KMS-11 (cell line): Measurements from ENCODE around the gene MTHFSD.

Experiments
- H2AFZ ChIP-seq: fragments of 200-600 bp; sonication (generic); 2 replicates; pipeline ENCODE4 v1.6.1; 2016; ENCODE audit warnings: antibody characterized with exemption, mixed run types, low read depth
- H3K27ac ChIP-seq: fragments of 200-600 bp; sonication (generic); 2 replicates; pipeline ENCODE4 v1.6.1; 2016; ENCODE audit warnings: mild to moderate bottlenecking, mixed run types
- H3K27me3 ChIP-seq: fragments of 200-600 bp; sonication (generic); 2 replicates; pipeline ENCODE4 v1.6.1; 2017; ENCODE audit warnings: mild to moderate bottlenecking, low read depth, mixed run types, moderate library complexity; ENCODE audit not compliant: insufficient read depth
- H3K36me3 ChIP-seq: fragments of 200-600 bp; sonication (generic); 2 replicates; pipeline ENCODE4 v1.6.1; 2017; ENCODE audit warnings: mild to moderate bottlenecking, mixed run types; ENCODE audit not compliant: insufficient read depth
- H3K4me1 ChIP-seq: fragments of 200-600 bp; sonication (generic); 2 replicates; pipeline ENCODE4 v1.6.1; 2016; ENCODE audit warnings: mild to moderate bottlenecking, low read depth, mixed run types; ENCODE audit not compliant: poor library complexity, severe bottlenecking
- H3K4me2 ChIP-seq: fragments of 200-600 bp; sonication (generic); 2 replicates; pipeline ENCODE4 v1.7.0; 2016; ENCODE audit warnings: mild to moderate bottlenecking, mixed run types
- H3K4me3 ChIP-seq: fragments of 200-600 bp; sonication (generic); IDR thresholded peaks from 2 replicates; pipeline ENCODE4 v1.6.1; 2017; ENCODE audit warnings: low read depth, low read length, mixed read lengths; ENCODE audit not compliant: insufficient read depth
- H3K79me2 ChIP-seq: fragments of 200-600 bp; sonication (generic); 2 replicates; pipeline ENCODE4 v1.6.1; 2016; ENCODE audit warnings: low read depth, mixed run types; ENCODE audit not compliant: insufficient read depth
- H3K9ac ChIP-seq: fragments of 200-600 bp; sonication (generic); 2 replicates; pipeline ENCODE4 v1.6.1; 2016; ENCODE audit warnings: mild to moderate bottlenecking, mixed run types
- H4K20me1 ChIP-seq: fragments of 200-600 bp; sonication (generic); 2 replicates; pipeline ENCODE4 v1.6.1; 2016; ENCODE audit warnings: mild to moderate bottlenecking, mixed run types; ENCODE audit not compliant: insufficient read depth
- TF ChIP-seq, protein P1 (sequence below): fragments of 200-600 bp; sonication (generic); conservative IDR thresholded peaks from 2 replicates; pipeline ENCODE4 v1.6.1; 2017; ENCODE audit warnings: low read depth, mild to moderate bottlenecking, antibody characterized with exemption, low read length, moderate library complexity, mixed read lengths

MTHFSD gene

GRCh38 chr16:86512860-86513470 lies 42.1 kb downstream of the MTHFSD start:
- H3K4me1 ChIP-seq, result no peaks in the 10 kb centered on the region
- H3K4me2 ChIP-seq, result no peak overlapping the region
- no peaks in the 10 kb centered on the region for H3K79me2 ChIP-seq
- H2AFZ ChIP-seq, result no peak overlapping the region
- H3K27me3 ChIP-seq, result peaks cover 53% of the 10 kb centered on the region; the same call in 1 of the 2 replicates
- TF ChIP-seq, protein P1, sequence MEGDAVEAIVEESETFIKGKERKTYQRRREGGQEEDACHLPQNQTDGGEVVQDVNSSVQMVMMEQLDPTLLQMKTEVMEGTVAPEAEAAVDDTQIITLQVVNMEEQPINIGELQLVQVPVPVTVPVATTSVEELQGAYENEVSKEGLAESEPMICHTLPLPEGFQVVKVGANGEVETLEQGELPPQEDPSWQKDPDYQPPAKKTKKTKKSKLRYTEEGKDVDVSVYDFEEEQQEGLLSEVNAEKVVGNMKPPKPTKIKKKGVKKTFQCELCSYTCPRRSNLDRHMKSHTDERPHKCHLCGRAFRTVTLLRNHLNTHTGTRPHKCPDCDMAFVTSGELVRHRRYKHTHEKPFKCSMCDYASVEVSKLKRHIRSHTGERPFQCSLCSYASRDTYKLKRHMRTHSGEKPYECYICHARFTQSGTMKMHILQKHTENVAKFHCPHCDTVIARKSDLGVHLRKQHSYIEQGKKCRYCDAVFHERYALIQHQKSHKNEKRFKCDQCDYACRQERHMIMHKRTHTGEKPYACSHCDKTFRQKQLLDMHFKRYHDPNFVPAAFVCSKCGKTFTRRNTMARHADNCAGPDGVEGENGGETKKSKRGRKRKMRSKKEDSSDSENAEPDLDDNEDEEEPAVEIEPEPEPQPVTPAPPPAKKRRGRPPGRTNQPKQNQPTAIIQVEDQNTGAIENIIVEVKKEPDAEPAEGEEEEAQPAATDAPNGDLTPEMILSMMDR, result no peak
- H3K27ac ChIP-seq, result no peak overlapping the region
- H4K20me1 ChIP-seq, result no peaks in the 10 kb centered on the region
- H3K36me3 ChIP-seq, result no peaks in the 10 kb centered on the region
- H3K4me3 ChIP-seq, result no peak overlapping the region
- H3K9ac ChIP-seq, result no peak overlapping the region

DNA sequence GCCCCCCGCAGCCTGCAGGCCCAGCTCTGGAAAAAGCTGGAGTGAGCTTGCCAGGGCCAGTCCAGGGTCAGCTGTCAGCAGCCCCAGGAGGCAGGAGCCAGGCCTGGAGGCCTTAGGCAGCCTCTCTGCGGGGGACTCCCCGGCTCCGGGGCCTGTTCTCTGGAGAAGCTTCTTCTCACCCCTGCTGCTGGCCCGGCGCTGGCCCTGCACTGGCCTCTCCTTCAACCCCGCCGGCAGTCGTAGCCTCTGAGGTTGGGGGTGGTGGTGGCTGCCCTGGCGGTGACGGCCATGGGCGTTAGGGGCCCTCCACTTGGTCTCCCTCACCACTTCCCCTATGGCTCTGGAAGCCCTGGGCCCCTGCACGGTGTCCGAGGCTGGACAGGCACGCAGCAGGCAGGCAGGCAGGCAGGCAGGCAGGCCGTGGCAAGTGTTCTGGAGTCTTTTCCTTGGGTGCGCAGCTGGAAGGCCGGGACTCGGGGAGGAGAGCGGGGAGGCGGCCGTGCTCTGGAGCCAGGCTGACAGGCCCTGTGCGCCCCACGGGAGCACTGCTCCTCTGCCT lies 42.7 kb downstream of the MTHFSD start:
- no peak overlapping the region for H3K4me3 ChIP-seq
- H4K20me1 ChIP-seq, result no peaks in the 10 kb centered on the region
- no peak overlapping the region for H3K4me2 ChIP-seq
- no peak overlapping the region for H2AFZ ChIP-seq
- H3K4me1 ChIP-seq, result no peaks in the 10 kb centered on the region
- TF ChIP-seq, protein P1, result no peak
- no peak overlapping the region for H3K27ac ChIP-seq
- peaks cover 51% of the 10 kb centered on the region; the same call in 1 of the 2 replicates for H3K27me3 ChIP-seq
- H3K79me2 ChIP-seq, result no peaks in the 10 kb centered on the region
- no peaks in the 10 kb centered on the region for H3K36me3 ChIP-seq
- H3K9ac ChIP-seq, result no peak overlapping the region

- H3K4me1 ChIP-seq, result no peaks in the 10 kb centered on the region
- peaks cover 55% of the 10 kb centered on the region; the same call in 1 of the 2 replicates for H3K27me3 ChIP-seq
Measured at GRCh38 chr16:86511317-86512161, 43.5 kb downstream of the MTHFSD start.

DNA sequence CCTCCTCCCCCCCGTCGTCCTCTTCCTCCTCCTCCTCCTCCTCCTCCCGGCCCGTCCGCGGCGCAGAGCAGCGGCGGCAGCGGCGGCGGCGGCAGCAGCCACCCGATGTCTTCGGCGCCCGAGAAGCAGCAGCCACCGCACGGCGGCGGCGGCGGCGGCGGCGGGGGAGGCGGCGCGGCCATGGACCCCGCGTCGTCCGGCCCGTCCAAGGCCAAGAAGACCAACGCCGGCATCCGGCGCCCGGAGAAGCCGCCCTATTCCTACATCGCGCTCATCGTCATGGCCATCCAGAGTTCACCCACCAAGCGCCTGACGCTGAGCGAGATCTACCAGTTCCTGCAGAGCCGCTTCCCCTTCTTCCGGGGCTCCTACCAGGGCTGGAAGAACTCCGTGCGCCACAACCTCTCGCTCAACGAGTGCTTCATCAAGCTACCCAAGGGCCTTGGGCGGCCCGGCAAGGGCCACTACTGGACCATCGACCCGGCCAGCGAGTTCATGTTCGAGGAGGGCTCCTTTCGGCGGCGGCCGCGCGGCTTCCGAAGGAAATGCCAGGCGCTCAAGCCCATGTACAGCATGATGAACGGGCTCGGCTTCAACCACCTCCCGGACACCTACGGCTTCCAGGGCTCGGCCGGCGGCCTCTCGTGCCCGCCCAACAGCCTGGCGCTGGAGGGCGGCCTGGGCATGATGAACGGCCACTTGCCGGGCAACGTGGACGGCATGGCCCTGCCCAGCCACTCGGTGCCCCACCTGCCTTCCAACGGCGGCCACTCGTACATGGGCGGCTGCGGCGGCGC lies 44.4 kb downstream of the MTHFSD start, which contains the start of gene FOXF1:
Gene FOXF1 (plus strand): TSS at position 63 of the 797 bp plus-strand sequence. CDS start 43 bp downstream, at position 106.
- Histone ChIP-seq H4K20me1 (no peaks in the 10 kb centered on the region), H3K27ac (no peak within 1 kb of the TSS), H3K27me3 (peaks cover 57% of the 10 kb centered on the region), H3K9ac (no peak within 1 kb of the TSS), H2AFZ (no peak within 1 kb of the TSS), H3K4me2 (no peak within 1 kb of the TSS), H3K79me2 (no peaks in the 10 kb centered on the region), H3K4me1 (no peaks in the 10 kb centered on the region), H3K4me3 (no peak within 1 kb of the TSS), H3K36me3 (no peaks in the 10 kb centered on the region)
- TF ChIP-seq, protein P1, result no peak

More at GRCh38 chr16:86511317-86512161, 43.5 kb downstream of the MTHFSD start:
- H3K79me2 ChIP-seq, result no peaks in the 10 kb centered on the region
- H2AFZ ChIP-seq, result no peak overlapping the region
- no peaks in the 10 kb centered on the region for H4K20me1 ChIP-seq
- TF ChIP-seq, protein P1, result no peak
- H3K4me2 ChIP-seq, result no peak overlapping the region
- no peak overlapping the region for H3K4me3 ChIP-seq
- no peak overlapping the region for H3K9ac ChIP-seq
- H3K36me3 ChIP-seq, result no peaks in the 10 kb centered on the region
- H3K27ac ChIP-seq, result no peak overlapping the region
